GM12891 (cell line): ENCODE results near the gene KLF16.
A peak's percentile ranks its signal among the peaks of the same experiment; 100 is the strongest.

ENCODE experiments used
- DNase-seq: peaks from one replicate; pipeline ENCODE4 v3.0.0; 2011; ENCODE audit warnings: low spot score; ENCODE audit not compliant: insufficient read length
- FAIRE-seq: peaks from 2 replicates; lab custom pipeline; 2011; peaks lifted over from hg19 to GRCh38; lab: Jason Lieb, UNC
- PAX5 ChIP-seq: IDR thresholded peaks from 2 replicates; pipeline ENCODE4 v1.6.1; 2011; ENCODE audit warnings: low read length, moderate library complexity, mild to moderate bottlenecking; ENCODE audit not compliant: insufficient read depth, severe bottlenecking
- POLR2A ChIP-seq: IDR thresholded peaks from 2 replicates; pipeline ENCODE4 v1.6.1; 2011; ENCODE audit warnings: low read depth, low read length, control low read depth
- POLR2AphosphoS5 ChIP-seq: IDR thresholded peaks from 2 replicates; pipeline ENCODE4 v1.6.1; 2011; ENCODE audit warnings: low read depth, low read length, control low read depth
- POU2F2 ChIP-seq: IDR thresholded peaks from 2 replicates; pipeline ENCODE4 v1.6.1; 2011; ENCODE audit warnings: low read depth, mild to moderate bottlenecking, control low read depth, low read length, moderate library complexity
- SPI1 ChIP-seq: IDR thresholded peaks from 2 replicates; pipeline ENCODE4 v1.6.1; 2011; ENCODE audit warnings: low read depth, low read length, control low read depth
- TAF1 ChIP-seq: IDR thresholded peaks from 2 replicates; pipeline ENCODE4 v1.6.1; 2011; ENCODE audit warnings: low read depth, low read length, control low read depth

Gene KLF16

GRCh38 chr19:1829958-1830357, 33.4 kb downstream of the KLF16 start:
- DNase-seq: no peak
- no peak for FAIRE-seq
- TF ChIP-seq POLR2AphosphoS5 (no peak), TAF1 (no peak), SPI1 (no peak), POU2F2 (no peak), PAX5 (no peak), POLR2A (no peak)

GRCh38 chr19:1828279-1829238, 34.8 kb downstream of the KLF16 start:
- no peak for TF ChIP-seq SPI1
- TF ChIP-seq TAF1: no peak
- TF ChIP-seq POU2F2: no peak
- TF ChIP-seq PAX5: no peak
- TF ChIP-seq POLR2A: no peak
- peak; percentile 47; the same call in 1 of the 2 replicates for TF ChIP-seq POLR2AphosphoS5
- FAIRE-seq (no peak), DNase-seq (no peak)

GRCh38 chr19:1827566-1828278, 35.7 kb downstream of the KLF16 start:
- DNase-seq (no peak), FAIRE-seq (no peak)
- no peak for TF ChIP-seq PAX5

DNA sequence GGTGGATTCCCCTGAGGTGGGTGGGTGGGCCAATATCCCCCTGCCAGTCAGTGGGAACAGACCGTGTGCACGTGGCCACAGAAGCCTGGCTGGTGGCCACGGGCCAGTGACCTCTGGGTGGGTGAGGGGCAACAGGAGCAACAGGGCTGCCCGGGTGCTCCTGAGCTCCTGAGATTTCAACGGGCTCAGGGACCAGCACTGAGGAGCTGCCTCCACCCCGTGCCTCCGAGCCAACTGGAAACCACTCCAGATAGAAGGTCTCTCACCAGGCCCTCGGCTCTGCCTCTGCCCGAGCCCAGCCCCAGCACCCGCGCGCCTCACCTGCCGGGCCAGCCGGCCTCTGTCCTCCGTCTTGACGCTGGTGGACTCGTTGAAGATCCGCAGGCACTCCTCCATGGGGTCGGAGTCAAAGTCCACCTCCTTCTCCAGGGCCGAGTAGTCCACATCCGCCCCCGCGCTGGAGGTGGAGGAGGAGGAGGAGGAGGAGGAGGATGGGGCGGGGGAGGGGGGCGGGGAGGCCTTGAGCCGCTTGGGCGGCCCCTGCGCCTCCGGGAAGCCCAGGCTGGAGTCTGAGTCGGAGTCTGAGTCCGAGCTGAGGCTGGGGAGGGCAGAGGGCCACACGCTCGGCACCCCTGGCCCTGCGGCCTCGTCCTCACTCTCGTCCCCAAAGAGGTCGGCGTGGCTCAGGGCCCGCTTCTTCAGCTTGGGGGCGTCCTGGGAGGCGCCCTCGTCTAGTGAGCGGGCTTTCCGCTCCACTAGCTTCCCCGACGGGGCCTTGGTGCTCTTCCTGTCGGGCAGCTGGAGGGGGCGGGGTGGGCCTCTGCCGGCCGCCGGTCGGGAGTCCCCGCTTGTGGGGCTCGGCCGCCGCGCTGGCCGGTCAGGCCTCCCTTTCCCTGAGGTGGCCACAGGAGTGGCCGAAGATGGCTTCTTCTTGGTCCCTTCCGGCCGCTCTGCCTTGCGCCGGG, 36.5 kb downstream of the KLF16 start:
- TF ChIP-seq PAX5: no peak
- TF ChIP-seq POLR2A: no peak

GRCh38 chr19:1825909-1826556, 37.3 kb downstream of the KLF16 start:
- peak; percentile 99 for DNase-seq
- TF ChIP-seq POLR2A: no peak
- peak; percentile 76 for FAIRE-seq

More for the DNA sequence above, 36.5 kb downstream of the KLF16 start:
- FAIRE-seq (no peak), DNase-seq (no peak)

- DNase-seq (no peak), FAIRE-seq (no peak)
- TF ChIP-seq SPI1: no peak
Observed at GRCh38 chr19:1824252-1824622, 39.1 kb downstream of the KLF16 start.

DNA sequence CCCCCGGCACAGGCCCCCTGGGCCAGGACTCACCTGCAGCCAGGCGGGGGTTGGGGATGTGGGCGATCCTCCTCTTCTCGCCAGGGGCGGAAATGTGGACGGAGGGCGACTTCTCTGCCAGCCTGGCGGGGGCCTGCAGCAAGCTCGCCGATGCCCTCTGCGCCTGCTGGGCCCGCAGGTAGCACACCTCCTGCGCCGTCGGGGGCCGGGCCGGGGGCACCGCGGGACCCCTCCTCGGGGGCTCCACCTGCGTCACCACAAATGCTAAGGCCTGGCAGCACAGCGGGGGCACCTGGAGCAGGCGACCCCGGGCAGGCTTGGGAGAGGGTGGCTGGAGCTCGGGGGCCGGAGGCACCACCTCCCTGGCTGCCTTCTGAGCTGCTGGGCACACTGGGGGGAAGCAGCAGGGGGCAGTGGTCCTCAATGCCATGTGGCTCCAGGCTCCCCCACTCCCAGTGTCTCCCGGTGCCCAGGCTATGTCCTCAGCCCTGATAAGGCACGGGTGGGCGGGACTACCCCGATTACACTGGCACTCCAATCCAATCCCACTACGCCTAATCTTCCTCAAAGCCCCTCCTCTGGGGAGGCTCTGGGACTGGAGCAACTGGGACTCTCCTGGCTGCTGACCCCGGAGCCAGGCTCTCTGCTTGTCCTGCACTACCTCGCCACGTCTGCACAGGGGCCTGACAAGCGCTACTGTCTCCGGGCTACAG, 39.7 kb downstream of the KLF16 start:
- no peak for FAIRE-seq
- TF ChIP-seq POU2F2: no peak
- TF ChIP-seq TAF1: no peak
- TF ChIP-seq SPI1: no peak
- no peak for TF ChIP-seq POLR2A
- no peak for TF ChIP-seq POLR2AphosphoS5
- no peak for TF ChIP-seq PAX5
- DNase-seq: no peak

- DNase-seq: no peak
- FAIRE-seq: no peak
- TF ChIP-seq POU2F2 (no peak), PAX5 (no peak), POLR2A (no peak), TAF1 (no peak), SPI1 (no peak), POLR2AphosphoS5 (no peak)
Observed at GRCh38 chr19:1823020-1823419, 40.4 kb downstream of the KLF16 start.

GRCh38 chr19:1822210-1822609, 41.2 kb downstream of the KLF16 start:
- no peak for FAIRE-seq
- no peak for DNase-seq
- no peak for TF ChIP-seq SPI1
- no peak for TF ChIP-seq PAX5
- TF ChIP-seq POLR2A: no peak
- TF ChIP-seq POU2F2: no peak
- TF ChIP-seq TAF1: no peak
- no peak for TF ChIP-seq POLR2AphosphoS5
